NT2/D1 (cell line): ENCODE data around the gene USO1.

ENCODE experiments used
- SUZ12 ChIP-seq: IDR thresholded peaks from 2 replicates; pipeline ENCODE4 v1.6.1; 2011; ENCODE audit not compliant: insufficient read length, insufficient read depth; ENCODE audit errors: extremely low read depth
- YY1 ChIP-seq: IDR thresholded peaks from 2 replicates; pipeline ENCODE4 v1.6.1; 2011; ENCODE audit not compliant: insufficient read length, insufficient read depth

DNA sequence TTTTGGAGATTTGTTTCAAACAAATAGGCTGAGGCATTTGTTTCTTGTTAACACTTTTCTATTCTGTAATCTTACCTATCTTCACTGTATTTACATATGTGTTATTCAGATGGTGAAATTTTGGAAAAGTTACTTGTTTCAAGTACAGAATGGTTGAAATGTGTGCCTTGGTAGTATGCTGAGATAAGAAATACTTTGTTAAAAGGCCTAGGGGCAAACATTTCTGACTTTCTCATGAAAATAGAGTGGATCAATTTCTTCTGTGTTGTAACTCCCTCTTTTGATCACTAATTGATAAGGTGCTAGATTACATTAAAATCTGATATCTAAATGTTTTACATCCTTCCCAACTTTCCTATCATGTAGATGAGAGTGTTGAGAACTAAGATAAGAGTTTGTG lies 18.1 kb downstream of the USO1 start:
- no peak for TF ChIP-seq SUZ12
- no peak for TF ChIP-seq YY1
